Measurements from ENCODE around the gene G6PD.

DNA sequence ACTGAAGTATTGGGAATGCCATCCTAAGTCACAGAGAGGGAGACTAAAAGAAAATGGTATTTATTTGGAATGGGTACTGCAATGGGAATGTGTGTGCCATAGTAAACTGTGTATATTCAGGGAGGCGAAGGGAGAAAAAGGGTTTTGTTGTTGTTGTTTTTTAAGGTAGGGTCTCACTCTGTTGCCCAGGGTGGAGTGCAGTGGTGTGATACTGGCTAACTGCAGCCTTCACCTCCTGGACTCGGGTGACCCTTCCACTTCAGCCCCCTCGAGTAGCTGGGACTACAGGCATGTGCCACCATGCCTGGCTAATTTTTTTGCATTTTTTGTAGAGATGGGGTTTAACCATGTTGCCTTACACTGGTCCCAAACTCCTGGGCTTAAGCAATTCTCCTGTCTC is 51.9 kb downstream of the G6PD start:
- TF ChIP-seq, protein P1, sequence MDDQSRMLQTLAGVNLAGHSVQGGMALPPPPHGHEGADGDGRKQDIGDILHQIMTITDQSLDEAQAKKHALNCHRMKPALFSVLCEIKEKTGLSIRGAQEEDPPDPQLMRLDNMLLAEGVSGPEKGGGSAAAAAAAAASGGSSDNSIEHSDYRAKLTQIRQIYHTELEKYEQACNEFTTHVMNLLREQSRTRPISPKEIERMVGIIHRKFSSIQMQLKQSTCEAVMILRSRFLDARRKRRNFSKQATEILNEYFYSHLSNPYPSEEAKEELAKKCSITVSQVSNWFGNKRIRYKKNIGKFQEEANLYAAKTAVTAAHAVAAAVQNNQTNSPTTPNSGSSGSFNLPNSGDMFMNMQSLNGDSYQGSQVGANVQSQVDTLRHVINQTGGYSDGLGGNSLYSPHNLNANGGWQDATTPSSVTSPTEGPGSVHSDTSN (IDR thresholded peaks at IDR 0.05; ENCODE audit: insufficient replicate concordance, low read depth, low read length) = no peak
- TF ChIP-seq MTA2 (IDR thresholded peaks at IDR 0.05; ENCODE audit: low read depth) (no peak), TAF1 (IDR thresholded peaks at IDR 0.05; ENCODE audit: borderline replicate concordance, low read depth, low read length) (no peak), ZSCAN29 (IDR thresholded peaks at IDR 0.05) (no peak), HDAC2 (IDR thresholded peaks at IDR 0.05) (no peak), POLR2A (IDR thresholded peaks at IDR 0.05; ENCODE audit: low read depth, low read length) (no peak), JUND (IDR thresholded peaks at IDR 0.05; ENCODE audit: low read depth, low read length) (no peak)
- TF ChIP-seq, protein P2, sequence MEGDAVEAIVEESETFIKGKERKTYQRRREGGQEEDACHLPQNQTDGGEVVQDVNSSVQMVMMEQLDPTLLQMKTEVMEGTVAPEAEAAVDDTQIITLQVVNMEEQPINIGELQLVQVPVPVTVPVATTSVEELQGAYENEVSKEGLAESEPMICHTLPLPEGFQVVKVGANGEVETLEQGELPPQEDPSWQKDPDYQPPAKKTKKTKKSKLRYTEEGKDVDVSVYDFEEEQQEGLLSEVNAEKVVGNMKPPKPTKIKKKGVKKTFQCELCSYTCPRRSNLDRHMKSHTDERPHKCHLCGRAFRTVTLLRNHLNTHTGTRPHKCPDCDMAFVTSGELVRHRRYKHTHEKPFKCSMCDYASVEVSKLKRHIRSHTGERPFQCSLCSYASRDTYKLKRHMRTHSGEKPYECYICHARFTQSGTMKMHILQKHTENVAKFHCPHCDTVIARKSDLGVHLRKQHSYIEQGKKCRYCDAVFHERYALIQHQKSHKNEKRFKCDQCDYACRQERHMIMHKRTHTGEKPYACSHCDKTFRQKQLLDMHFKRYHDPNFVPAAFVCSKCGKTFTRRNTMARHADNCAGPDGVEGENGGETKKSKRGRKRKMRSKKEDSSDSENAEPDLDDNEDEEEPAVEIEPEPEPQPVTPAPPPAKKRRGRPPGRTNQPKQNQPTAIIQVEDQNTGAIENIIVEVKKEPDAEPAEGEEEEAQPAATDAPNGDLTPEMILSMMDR (IDR thresholded peaks at IDR 0.05 in 2 of 3, conservative IDR thresholded peaks at IDR 0.05 in 1 of 3; ENCODE audit: control insufficient read depth in 2 of 3, extremely low read depth in 1 of 3, insufficient read depth in 1 of 3, low read depth in 3 of 3, low read length in 3 of 3) = no peak
- TF ChIP-seq, protein P3, sequence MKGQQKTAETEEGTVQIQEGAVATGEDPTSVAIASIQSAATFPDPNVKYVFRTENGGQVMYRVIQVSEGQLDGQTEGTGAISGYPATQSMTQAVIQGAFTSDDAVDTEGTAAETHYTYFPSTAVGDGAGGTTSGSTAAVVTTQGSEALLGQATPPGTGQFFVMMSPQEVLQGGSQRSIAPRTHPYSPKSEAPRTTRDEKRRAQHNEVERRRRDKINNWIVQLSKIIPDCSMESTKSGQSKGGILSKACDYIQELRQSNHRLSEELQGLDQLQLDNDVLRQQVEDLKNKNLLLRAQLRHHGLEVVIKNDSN (IDR thresholded peaks at IDR 0.05; ENCODE audit: borderline replicate concordance, extremely low read length, insufficient read depth, low read depth, low read length) = no peak
